NOMO-1 treated with DMSO at 0.1 percent for 48 hours (cell line): ENCODE data around the gene TRIM46.
"Not testable (repeated sequence)": the region's sequence is repeated elsewhere in the genome, so short reads cannot be mapped to it uniquely, and the experiment has no call there.

Experiments
- DNase-seq: peaks from one replicate; lab custom pipeline; 2025; ENCODE audit not compliant: unreplicated experiment; lab: John Stamatoyannopoulos, UW

Gene TRIM46

DNA sequence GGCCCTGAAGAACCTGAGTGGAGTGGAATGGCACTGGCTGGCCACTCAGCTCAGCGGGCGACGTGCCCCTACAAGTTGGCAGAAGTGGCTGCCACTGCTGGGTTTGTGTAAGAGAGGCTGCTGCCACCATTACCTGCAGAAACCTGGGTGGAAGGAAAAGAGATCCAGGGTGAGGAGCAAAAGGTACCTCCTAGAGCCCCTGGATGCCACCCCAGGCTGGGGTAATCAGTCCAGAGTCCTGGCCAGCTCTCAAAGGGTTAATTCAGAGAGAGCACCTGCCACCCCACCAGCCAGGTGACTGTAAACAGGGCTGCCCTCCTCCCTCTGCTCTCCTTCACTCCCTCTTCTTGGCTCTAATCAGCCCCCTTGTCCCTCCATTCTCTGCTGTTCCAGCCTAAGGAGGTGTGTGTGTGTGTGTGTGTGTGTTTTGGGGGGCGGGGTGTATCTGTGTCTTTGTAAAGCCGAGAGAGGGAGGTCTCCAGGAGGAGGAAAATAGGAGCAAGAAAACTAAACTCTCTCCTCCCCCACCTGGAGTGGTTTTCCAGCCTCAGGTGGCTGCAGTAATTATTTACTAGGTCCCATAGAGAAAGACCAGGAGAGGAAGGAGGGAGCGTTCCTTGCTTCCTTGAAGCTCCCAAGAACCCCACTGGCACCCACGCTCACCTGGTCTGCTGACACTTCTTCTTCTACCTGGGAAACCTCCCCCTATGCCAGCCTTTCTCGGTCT is 12.6 kb downstream of the TRIM46 start:
- DNase-seq = no peak

- DNase-seq = no peak
Observed at GRCh38 chr1:155186794-155187455, 13.3 kb downstream of the TRIM46 start.

GRCh38 chr1:155187456-155187891 is 13.8 kb downstream of the TRIM46 start:
- no peak for DNase-seq

DNA sequence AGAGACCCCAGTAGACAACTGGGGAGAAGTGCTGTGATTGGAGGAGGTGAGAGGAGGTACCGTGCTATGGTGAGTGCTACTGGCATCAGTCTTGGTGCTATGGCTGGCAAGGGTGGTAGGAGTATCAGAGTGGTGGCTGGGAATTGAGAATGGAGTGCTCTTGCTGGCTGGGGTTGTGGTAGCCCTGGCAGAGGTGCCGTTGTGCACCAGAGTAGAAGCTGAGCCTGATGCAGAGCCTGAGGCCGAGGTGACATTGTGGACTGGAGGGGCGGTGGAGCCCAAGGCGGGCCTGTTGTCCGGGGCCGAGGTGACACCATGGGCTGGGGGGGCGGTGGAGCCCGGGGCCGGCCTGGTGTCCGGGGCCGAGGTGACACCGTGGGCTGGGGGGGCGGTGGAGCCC is 14.6 kb downstream of the TRIM46 start:
- DNase-seq = no peak

- DNase-seq = not testable (repeated sequence)
Observed at GRCh38 chr1:155189926-155190325, 16.3 kb downstream of the TRIM46 start.

DNA sequence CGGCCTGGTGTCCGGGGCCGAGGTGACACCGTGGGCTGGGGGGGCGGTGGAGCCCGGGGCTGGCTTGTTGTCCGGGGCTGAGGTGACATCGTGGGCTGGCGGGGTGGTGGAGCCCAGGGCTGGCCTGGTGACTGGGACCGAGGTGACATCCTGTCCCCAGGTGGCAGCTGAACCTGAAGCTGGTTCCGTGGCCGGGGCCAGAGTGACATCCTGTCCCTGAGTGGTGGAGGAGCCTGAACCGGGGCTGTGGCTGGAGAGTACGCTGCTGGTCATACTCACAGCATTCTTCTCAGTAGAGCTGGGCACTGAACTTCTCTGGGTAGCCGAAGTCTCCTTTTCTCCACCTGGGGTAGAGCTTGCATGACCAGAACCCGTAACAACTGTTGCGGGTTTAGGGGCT is 18.3 kb downstream of the TRIM46 start:
- DNase-seq = no peak

DNA sequence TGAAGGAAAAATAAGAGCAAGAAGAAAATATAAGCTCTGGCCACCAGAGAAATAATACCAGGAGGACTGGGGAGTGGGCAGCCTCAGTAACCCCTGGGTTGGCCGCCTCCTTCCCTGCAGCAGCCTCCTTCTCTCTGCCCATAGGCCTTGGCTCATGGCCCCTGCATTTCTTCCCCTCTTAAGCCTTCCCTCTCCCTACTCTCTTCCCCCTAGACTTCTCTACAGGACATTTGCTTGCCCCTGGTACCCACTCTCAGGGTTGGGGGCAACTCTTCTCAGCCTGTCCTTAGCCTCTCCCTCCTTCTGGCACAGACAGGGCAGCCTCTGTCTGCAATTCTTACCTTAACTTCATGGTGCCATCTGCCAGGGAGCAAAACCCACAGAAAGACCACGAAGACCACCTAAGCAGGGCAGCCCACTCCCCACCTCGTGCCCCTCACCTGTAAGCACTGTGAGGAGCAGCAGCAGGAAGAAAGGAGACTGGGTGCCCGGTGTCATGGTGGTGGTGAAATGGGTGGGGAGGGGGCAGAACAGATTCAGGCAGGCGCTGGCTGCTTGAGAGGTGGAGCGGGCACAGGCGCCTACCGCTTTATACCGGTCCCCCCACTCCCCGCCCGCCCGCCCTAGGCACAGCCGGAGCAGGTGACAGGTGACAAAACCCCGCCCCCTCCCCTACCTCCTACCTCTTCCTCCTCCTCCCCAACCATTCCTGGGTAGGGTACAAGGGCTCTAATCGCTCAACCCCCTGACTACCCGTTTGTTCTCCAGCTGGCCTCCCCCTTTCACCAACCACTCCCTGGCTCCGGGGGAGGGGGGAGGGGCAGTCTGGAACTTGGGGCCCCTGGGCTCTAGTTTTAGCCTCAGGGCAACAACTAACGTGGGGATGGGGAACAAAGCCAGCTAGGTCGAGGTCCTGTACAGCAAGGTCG is 19.0 kb downstream of the TRIM46 start:
- DNase-seq = peak; percentile 44

- peak; percentile 80 for DNase-seq
Observed at GRCh38 chr1:155193275-155193990, 19.8 kb downstream of the TRIM46 start.

DNA sequence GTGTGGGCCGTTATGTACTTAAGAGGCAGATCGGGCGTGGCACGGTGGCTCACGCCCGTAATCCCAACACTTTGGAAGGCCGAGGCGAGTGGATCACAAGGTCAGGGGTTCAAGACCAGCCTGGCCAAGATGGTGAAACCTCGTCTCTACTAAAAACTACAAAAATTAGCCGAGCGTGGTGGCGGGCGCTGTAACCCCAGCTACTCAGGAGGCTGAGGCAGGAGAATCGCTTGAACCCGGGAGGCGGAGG is 20.3 kb downstream of the TRIM46 start:
- DNase-seq = not testable (repeated sequence)

DNA sequence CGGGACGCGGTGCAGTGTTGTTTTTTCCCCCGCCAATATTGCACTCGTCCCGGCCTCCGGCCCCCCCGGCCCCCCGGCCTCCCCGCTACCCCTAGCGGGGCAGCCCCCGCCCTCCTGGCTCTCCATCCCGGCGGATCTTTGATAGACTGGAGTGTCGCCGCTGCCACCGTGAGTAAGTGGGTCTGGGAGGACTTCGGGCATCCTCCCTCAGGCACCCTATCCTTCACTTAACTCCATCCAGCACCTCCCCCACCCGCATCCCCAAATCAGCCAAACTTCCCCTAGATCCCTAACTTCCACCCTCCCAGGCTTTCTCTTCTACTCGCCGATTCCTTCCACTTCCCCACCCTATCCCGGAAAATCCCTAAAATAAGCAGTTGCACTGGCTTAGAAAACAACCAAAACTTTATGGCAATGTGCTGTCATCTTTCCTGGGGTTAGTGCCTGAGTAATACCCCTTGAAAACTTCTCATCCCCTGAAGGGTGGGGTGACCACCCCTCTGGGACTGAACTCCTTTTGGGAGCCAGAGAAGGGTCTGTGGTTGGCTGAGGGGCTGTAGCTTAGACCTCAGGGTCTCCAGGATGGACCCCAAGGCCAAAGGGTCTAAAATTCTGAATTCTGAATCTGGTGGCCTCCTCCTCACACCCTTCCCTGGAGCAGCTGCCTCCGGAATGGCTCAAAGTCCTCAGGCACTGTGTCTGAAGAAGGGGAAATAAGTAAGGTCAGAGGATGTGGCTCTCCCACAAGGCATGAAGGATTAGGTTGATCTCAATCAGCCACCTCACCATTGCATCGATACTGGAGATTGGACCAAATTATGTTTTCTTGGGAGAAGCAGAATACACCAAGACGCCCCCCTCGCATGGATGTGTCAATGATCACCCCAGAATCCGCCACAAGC is 21.8 kb downstream of the TRIM46 start:
- no peak for DNase-seq

GRCh38 chr1:155196103-155196892 is 22.6 kb downstream of the TRIM46 start:
- DNase-seq = no peak

- DNase-seq = no peak
Observed at GRCh38 chr1:155196893-155197638, 23.4 kb downstream of the TRIM46 start.

DNA sequence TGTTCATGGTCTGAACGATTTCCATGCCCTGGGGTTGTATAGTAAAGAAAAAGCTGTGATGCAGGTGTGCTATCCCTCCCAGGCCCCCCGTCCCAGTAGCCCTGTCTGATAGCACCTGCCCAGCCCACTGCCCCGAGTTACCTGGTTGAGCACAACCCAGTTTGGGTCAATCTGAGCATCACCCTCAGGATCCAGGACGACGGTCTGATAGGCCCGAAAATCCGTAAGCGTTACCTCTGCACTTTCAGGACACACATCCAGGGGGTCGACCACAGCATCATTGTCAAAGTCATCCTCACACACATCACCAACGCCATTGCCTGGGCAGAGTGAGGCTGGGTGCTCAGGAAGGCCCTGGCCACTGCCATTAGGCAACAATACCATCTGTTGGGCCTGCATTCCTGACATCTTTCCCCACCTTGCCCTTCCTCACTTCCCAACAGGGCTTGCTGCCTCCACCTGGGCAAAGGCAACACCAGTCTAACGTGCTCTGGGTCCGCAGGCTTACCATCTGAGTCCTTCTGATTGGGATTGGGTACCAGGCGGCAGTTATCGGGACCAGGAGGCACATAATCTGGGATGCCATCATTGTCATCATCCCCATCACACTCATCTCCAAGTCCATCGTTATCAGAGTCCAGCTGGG is 24.4 kb downstream of the TRIM46 start:
- DNase-seq = no peak

GRCh38 chr1:155198547-155198906 is 24.9 kb downstream of the TRIM46 start:
- no peak for DNase-seq

- no peak for DNase-seq
Observed at GRCh38 chr1:155199792-155200191, 26.1 kb downstream of the TRIM46 start.

DNA sequence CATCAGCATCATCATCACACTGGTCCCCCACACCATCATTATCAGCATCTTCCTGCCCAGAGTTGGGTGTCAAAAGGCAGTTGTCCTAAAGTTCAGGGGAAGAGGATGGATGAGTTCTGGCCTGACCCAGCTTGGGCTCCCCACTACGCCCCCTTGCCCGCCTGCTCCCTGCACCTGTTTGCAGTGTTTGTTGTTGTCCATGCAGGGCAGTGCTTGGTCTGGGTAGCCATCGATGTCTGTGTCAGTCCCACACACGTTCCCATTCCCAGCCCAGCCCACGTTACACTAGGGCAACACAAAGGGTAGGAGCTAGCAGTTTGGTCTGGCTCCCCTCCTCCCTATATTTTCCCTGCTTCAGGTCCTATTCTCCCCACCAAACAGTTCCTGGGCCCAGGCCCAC is 27.3 kb downstream of the TRIM46 start:
- no peak for DNase-seq

- no peak for DNase-seq
Observed at GRCh38 chr1:155202198-155202597, 28.5 kb downstream of the TRIM46 start.
